GM19043 (cell line): ENCODE data around the gene NTMT2.
"Not testable (repeated sequence)": the region's sequence is repeated elsewhere in the genome, so short reads cannot be mapped to it uniquely, and the experiment has no call there.

Experiments
- ATAC-seq: cut with Tn5 transposase; IDR thresholded peaks from one replicate; pipeline ENCODE4 v1.9.1; 2021; ENCODE audit warnings: low read depth; ENCODE audit not compliant: unreplicated experiment

Gene NTMT2

DNA sequence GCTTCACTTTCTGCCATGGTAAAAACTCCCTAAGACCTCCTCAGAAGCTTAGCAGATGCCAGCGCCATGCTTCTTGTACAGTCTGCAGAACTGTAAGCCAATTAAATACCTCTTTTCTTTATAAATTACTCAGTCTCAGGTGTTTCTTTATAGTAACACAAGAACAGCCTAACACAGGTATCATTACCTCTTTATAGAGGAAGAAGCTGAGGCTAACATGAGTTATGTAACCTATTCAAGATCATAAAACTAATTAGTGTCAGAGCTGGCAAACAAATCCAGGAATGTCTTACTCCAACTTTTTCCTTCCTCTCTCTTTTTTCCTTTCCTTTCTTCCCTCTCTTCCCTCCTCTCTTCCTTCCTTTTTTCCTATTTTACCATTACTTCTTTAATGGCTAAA, 9.3 kb downstream of the NTMT2 start:
- ATAC-seq = no peak

DNA sequence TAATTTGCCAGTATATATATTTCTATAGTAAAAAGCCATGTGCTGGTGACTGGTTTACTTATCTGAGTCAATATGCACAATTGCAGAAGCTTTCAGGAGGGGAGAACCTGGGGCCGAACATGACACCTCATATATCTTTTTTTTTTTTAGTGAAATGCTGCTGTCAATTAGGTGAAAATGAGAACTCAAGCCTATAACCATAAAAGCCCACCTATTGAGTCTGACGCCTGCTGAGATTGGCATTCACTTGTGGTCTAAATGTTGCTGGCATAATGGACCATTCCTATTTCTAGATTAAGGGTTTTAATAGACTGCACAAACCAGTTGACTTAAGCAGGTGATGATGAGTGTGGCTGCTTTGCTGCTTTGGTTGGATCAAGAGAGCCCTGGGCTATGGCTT, 10.8 kb downstream of the NTMT2 start:
- no peak for ATAC-seq

DNA sequence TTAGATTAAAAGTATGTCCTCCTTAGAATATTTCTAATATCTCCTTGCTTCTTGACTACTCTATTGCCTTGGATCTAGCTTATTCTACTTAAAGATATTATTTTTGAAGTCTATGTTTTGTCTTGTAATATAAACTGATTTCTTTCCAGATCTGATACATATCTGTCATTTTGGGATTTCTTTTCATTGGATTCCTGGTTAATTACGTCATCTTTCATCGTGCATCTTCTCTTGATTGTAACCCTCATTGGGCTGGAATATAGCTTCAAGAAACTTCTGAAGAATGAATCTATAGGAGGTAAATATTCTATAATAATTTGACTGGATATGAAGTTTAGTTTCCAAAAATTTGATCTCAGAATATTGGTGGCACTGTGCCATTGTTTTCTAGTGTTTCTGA, 12.1 kb downstream of the NTMT2 start:
- no peak for ATAC-seq

DNA sequence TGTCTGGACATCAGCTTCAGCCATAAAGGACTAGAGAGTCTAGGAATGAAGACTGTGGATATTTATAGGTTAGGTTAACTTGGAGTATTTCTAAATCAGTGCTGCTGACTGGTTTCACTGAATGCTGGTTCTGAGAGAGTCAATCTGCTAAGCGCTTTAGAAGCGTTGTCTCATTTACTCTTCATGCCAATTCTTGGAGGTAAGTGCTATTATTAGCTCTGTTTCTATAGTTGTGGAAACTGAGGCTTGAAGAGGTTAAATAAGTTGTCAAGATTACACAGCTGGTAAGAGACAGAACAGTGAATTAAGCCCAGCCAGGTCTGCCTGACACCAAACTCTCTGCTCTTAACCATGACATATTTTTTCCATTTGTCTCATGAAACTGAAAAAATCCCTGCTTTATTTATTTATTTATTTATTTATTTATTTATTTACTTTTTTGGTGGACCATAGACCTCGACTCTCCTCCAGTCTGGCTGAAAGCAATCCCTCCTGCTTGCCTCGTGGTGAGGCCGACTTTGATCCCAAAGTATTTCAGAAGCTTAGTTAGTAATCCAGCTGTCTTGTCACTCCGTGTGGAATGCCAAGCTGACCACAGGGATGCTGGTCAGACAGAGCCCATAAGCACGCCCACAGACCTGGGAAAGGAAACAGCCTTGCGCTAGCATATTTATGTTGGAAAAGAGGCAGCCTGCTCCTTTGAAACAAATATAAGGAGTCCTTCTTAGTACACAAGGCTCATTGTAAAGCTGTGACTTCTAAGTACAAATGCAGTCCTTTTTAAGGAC, 16.9 kb downstream of the NTMT2 start:
- ATAC-seq = no peak

DNA sequence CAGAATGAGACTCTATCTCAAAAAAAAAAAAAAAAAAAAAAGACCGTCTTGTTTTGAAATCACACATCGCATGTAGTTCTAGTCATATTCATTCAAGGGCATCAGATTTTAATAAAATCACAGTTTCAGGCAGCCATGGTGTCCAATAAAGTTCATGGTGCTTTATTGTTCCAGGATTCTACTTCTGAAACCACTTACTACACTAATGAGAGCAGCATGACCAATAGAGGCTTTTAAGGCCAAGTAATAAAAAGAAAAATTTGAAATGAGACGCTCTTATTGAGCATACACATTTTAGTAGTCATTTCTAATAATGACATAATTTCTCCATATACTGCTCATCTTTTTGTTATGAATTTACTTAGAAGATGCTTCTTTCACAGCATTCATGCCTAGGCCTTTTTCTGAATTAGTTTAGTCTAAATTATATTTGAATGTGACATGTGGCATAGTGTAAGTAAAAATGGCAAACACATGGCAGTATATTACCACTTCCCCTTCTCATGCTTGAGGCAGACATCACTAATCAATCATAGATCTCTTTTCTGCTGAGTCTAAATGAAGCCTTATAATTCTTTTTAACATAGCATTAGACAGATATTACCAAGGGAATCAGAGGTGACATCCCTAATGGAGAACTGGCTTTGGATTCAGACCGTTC, 18.5 kb downstream of the NTMT2 start:
- no peak for ATAC-seq

DNA sequence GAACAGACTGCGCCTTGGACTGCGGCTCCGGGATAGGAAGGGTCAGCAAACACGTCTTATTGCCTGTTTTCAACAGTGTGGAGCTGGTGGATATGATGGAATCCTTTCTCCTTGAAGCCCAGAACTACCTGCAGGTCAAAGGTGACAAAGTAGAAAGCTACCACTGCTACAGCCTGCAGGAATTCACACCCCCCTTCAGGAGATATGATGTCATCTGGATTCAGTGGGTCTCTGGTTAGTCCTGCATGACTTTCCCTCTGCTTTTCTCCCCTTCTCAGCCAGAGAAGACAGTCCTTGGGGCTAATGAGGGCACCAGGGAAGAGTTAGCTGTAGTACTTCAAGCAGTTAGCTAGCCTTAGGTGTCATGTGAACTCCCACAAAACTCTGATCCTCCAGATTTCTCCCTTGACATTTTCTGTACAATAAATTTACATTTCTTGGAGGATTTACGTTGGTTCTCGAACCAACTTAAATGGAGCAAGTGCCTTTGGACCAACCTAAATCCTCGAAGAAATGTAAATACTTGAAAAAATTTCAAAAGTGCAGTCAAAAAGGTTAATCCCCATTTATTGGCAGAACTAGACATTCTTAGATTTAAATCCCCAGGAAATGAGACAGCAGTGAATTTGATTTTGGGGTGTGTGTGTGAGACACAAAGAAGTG, 20.9 kb downstream of the NTMT2 start:
- no peak for ATAC-seq

DNA sequence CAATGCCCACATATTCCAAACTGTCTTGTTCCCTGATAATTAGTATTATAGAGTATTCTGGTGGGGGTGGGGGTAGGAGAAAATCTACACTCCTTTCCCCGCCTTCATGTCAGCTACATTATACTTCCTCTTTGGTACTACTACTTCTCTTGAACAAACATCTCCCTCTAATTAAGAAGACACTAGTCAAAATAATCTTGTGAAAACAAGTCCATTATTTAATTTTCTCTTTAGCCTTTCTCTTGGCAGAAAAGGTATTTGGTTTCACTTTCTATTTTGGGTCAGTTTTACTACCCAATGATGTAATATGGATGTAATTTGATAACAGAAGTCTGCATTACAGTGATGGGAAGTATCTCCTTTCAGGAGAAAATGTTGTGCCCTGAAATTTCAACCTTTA, 22.5 kb downstream of the NTMT2 start:
- ATAC-seq = no peak

DNA sequence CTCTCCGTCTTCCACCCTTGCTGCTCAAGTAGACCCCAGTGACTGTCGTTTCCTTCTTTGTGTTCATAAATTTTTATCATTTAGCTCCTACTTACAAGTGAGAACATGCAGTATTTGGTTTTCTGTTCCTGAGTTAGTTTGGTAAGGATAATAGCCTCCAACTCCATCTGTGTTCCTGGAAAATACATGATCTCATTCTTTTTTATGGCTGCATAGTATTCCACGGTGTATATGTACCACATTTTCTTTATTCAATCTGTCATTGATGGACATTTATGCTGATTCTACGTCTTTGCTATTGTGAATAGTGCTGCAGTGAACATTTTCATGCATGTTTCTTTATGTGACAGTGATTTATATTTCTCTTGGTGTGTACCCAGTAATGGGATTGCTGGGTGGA, 24.8 kb downstream of the NTMT2 start:
- ATAC-seq = not testable (repeated sequence)

DNA sequence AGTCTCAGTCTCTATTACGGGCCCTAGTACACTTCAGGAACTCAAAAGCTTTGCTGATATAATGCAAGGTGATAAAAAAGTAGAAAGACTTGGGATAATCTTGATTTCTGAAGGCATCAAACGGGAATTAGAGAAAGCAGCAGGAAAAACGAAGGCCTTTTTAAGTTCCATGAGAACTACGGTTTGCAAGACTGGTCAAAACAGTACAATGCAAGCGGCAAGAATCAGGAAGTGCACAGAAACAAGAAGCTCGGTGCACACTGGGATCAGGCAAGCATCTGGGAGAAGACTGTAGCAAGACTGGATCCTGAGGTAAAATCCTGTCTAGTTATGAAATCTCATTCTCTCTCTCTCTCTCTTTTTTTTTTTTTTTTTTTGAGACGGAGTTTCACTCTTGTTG, 28.6 kb downstream of the NTMT2 start:
- ATAC-seq = no peak

DNA sequence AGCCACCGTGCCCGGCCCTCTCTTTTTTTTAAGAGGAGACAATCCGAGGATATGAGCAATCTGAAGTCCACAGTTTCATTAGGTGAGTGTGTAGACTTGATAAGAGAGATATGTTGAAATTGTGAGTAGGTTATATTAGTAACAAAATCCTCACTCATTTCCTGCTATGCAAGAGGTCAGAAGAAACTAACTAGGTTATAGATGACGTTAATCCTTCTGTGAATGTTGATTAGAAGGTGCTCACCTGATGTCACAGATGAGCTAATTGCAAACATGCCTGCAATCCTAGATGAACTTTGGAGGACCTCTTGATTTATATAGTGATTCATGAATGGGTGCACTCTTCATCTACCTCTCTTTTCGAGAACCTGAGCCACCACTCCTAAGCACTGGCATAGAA, 29.3 kb downstream of the NTMT2 start:
- ATAC-seq = no peak

DNA sequence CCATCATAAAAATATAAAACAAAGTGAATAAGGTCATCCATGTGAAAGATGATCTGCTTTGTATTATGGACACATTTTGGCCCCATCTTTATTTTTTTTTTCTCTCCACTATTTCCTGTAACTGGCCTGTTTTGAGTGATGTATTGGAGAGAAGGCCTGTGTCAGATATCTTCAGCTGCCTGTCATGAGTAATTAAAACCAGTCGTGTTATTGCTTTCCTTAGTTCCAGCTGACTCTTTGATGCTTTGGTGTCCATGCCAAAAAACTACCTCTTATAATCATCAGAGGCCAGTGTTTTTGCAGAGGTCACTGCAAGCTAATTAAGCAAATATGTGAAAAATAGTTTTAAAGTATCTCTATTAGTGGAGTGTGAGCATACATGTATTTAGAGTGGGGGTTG, 29.7 kb downstream of the NTMT2 start:
- no peak for ATAC-seq

DNA sequence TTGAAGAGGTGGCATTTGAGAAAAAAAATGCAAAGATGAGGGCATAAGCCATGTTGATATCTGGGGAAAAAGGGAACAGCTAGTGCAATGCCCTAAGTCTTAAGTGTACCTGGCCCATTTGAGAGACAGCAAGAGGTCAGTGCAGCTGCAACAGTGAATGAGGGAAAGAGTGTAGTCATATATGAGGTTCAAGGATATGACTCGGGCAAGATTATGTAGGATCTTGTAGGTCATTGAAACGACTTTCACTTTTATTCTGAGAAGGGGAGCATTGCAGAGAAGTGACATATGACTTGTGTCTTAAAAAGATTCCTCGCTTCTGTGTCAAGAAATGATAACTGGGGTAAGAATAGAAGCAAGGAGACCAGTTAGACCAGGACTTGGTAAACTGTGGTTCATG, 31.0 kb downstream of the NTMT2 start:
- no peak for ATAC-seq

DNA sequence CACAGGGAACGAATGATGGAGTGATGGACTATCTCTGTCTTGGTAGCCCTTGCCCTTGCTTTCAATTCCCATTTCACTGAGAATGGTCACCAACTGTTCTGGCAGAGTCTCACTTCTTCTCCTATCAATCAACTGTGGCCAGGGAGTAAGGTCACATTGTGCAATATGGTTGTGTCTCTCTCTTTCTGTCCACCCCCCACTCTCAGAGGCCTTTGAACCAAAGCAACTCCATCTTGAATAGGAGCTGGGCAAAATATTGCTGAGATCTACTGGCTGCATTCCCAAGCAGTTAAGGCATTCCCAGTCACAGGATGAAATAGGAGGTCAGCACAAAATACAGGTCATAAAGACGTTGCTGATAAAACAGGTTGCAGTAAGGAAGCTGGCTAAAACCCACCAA, 36.7 kb downstream of the NTMT2 start:
- no peak for ATAC-seq

DNA sequence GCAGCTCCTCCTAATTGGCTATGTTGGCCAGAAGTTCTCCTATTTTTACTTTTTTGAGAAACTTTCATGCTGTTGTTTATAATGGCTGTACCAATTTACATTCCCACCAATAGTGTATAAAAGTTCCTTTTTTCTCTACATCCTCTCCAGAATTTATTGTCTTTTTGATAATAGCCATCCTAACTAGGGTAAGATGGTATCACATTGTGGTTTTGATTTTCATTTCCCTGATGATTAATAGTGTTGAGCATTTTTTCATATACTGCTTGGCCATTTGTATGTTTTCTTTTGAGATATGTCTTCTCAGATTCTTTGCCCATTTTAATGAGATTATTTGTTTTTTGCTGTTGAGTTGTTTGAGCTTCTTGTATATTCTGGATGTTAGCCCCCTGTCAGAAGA, 46.8 kb downstream of the NTMT2 start:
- ATAC-seq = no peak

DNA sequence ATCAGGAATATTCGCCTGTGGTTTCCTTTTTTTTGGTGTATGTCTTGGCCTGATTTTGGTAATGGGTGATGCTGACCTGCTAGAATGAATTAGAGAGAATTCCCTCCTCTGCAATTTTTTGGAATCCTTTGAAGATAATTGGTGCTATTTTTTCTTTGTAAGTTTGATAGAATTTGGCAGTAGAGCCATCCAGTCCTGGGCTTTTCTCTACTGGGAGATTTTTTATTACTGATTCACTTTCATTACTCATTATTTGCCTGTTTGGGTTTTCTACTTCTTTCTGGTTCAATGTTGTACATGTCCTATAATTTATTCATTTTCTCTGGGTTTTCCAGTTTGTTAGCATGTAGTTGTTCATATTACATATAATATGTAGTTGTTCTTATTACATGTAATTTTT, 48.7 kb downstream of the NTMT2 start:
- ATAC-seq = no peak

DNA sequence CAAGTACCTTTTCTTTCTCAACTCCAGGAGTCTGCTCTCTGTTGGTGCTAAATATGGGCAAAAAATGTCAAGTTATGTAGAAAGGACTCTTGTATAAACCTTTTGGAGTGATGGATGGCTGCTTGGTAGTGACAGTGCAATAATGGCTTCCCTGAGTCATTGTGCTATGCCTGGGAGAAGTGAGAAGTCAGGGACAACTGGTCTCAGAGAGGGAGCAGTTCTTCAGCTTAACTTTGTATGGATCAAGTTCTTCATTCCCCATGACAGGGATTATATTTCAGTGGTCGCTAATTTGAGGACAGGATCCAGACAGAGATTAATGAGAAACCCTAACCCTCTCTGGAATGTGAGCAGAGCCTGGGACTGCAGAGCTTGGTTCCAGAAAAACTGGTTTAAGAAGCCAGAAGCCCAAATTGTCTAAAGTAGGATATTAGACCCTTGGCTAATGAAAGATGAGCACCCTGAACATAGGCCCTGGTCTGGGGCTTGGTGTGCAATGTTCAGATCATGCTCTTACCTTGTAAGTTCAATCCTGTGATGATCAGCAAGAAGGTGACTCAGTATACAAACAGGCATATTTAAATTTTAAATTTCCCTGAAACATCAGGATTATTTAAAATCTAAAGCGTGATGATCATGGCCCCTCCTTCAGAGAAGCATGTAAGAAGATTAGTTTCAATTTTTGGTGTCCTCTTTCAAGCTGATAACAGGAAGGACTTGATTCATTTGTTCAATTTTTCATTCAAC, 50.9 kb downstream of the NTMT2 start:
- ATAC-seq = no peak

DNA sequence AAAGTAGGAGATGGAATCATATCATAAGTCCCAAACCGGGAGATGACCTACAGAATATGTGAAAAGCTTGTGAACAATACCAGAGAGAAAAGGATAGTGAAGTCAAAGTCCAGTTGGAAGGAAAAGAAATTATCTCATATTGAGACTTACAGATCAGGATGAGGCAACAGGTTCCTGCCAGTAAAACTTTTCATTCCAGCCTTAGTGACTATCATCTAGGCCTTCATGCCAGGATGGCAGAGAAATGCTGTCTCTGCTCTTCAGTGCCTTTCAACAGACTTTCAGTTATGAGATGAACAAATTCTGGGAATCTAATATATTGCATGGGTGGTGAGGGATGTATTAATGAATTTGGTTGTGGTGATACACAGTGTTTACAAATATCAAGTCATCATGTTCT, 52.3 kb downstream of the NTMT2 start:
- ATAC-seq = no peak

DNA sequence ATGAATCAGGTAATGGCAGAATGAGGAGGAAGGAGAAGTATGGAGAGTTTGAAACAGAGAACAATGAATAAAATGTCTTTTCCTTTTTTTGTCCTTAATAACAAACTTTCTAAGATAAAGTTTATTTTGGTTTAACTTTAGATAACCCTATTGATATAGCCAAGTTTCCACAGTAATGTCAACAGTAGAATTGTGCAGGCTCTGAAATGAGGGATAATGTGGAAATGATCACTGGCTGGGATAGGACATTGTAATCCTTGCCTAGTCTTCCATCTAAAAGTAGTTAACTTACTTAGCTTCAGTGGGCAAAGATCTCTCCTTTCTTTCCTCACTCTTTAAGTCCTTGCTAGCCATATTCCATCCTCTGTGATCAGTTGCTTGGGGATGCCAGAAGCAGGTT, 52.8 kb downstream of the NTMT2 start:
- ATAC-seq = no peak

DNA sequence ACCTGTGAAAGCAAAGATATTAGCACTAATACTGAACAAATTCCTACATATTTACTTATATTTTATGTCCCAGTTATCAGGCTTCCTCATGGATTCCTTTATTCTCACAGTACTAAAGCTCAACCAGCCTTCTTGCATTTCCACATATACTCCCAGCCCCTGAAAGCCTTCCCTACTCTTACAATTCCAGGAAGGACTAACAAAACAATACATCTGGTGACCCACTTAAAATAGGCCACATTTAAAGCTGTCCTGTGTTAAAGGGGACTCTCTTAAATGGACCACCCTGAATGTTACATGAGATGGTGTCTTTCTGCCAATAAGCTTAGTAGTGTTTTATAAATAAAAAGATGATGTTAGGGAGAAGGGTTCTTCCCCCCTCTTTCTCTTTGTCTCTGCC, 54.4 kb downstream of the NTMT2 start:
- ATAC-seq = no peak

DNA sequence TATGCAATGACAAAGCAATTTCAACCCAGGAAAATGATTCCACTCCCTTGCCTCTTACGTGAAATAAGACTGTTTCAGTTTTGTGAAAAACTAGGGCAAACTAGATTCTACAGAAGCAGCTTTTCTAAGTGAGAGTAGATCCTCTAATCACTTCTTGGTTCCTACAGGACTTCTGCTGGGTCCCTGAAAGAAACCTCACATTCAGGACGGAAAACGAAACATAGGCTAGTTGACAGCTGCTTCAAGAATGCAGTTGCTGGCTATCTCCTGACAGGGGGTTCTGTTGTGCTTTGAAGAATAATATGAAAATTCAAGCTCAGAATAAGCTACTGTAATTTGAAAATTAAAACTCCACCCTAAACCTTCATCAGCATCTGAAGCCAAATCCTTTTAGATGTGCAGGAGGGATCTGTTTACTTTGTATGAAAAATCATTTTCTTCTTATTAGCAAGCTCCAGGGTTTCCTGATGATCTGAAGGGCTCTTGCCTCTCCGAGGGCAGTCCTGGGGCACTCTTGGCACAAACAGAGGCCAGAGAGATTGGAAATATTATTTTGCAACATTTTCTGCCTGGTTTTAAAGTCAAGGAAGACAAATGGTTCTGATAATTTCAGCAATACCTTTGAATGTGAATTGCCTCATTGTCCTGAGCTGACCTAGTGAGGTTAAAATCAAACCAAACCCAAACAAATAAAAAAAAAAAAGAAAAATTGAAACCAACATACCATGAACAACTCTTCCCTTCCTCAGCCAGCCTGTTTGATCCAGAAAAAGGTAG, 55.0 kb downstream of the NTMT2 start:
- ATAC-seq = no peak
